GM19238 (cell line): ENCODE data around the gene MOGAT3.
"Not testable (repeated sequence)": the region's sequence is repeated elsewhere in the genome, so short reads cannot be mapped to it uniquely, and the experiment has no call there.

Experiments used
- DNase-seq: peaks from one replicate; pipeline ENCODE4 v3.0.0; 2011; ENCODE audit warnings: low spot score; ENCODE audit not compliant: insufficient read length

MOGAT3 gene

GRCh38 chr7:101205901-101206664, 5.2 kb upstream of the MOGAT3 start:
- no peak for DNase-seq

- not testable (repeated sequence) for DNase-seq
These were observed 3.2 kb upstream of the MOGAT3 start for GRCh38 chr7:101203740-101204738.

- DNase-seq: no peak
These were observed 1.7 kb upstream of the MOGAT3 start for GRCh38 chr7:101202603-101202918.

- DNase-seq: no peak
These were observed 1.1 kb upstream of the MOGAT3 start for GRCh38 chr7:101201695-101202602.

- DNase-seq: no peak
These were observed 353 bp downstream of the MOGAT3 start for GRCh38 chr7:101200504-101200861.

- not testable (repeated sequence) for DNase-seq
These were observed 1.3 kb downstream of the MOGAT3 start for GRCh38 chr7:101199522-101199921.

- no peak for DNase-seq
These were observed 2.4 kb downstream of the MOGAT3 start for GRCh38 chr7:101198476-101198875.

- no peak for DNase-seq
These were observed 2.8 kb downstream of the MOGAT3 start for GRCh38 chr7:101197991-101198390.

GRCh38 chr7:101195884-101196283, 5.0 kb downstream of the MOGAT3 start:
- no peak for DNase-seq

- no peak for DNase-seq
These were observed 11.7 kb downstream of the MOGAT3 start for GRCh38 chr7:101189109-101189508.

- DNase-seq: no peak
These were observed 13.9 kb downstream of the MOGAT3 start for GRCh38 chr7:101186844-101187428.

- no peak for DNase-seq
These were observed 14.6 kb downstream of the MOGAT3 start for GRCh38 chr7:101186194-101186593.

- DNase-seq: no peak
These were observed 15.5 kb downstream of the MOGAT3 start for GRCh38 chr7:101185258-101185839.

- no peak for DNase-seq
These were observed 20.6 kb downstream of the MOGAT3 start, which contains the start of gene NAT16 for GRCh38 chr7:101180130-101180755. TSS of gene NAT16 (minus strand) at chr7:101180293. CDS start at chr7:101174807, 5,486 bp downstream.

GRCh38 chr7:101179713-101180112, 21.1 kb downstream of the MOGAT3 start:
- no peak for DNase-seq

- DNase-seq: no peak
These were observed 21.7 kb downstream of the MOGAT3 start for GRCh38 chr7:101179117-101179516.

GRCh38 chr7:101177644-101178043, 23.2 kb downstream of the MOGAT3 start:
- DNase-seq: no peak

- no peak for DNase-seq
These were observed 25.2 kb downstream of the MOGAT3 start for GRCh38 chr7:101175664-101176063.

GRCh38 chr7:101174322-101174854, 26.4 kb downstream of the MOGAT3 start:
- DNase-seq: no peak

- DNase-seq: peak; percentile 63
These were observed 27.0 kb downstream of the MOGAT3 start for GRCh38 chr7:101173752-101174244.
